22Rv1 (cell line): ENCODE data around the gene CACHD1.

Source experiments
- H3K27ac ChIP-seq: fragments of 450-650 bp; 2 replicates; pipeline ENCODE4 v1.5.1; 2017
- CTCF ChIP-seq: fragments of 450-650 bp; IDR thresholded peaks from 2 replicates; pipeline ENCODE4 v1.5.1; 2017; ENCODE audit warnings: mild to moderate bottlenecking
- ZFX ChIP-seq: fragments of 450-650 bp; IDR thresholded peaks from 2 replicates; pipeline ENCODE4 v1.6.1; 2017; ENCODE audit warnings: antibody characterized with exemption, borderline replicate concordance

The CACHD1 gene

GRCh38 chr1:64527786-64528185, 57.9 kb downstream of the CACHD1 start:
- no peak for TF ChIP-seq ZFX
- no peak for TF ChIP-seq CTCF
- no peak overlapping the region for H3K27ac ChIP-seq

- no peak overlapping the region for H3K27ac ChIP-seq
- TF ChIP-seq CTCF (no peak), ZFX (no peak)
Measured at GRCh38 chr1:64530969-64531692, 61.2 kb downstream of the CACHD1 start.

GRCh38 chr1:64532646-64533045, 62.7 kb downstream of the CACHD1 start:
- no peak overlapping the region for H3K27ac ChIP-seq
- no peak for TF ChIP-seq ZFX
- no peak for TF ChIP-seq CTCF

- peak overlapping the region; percentile 27; the same call in 1 of the 2 replicates for H3K27ac ChIP-seq
- TF ChIP-seq ZFX (no peak), CTCF (no peak)
Measured at GRCh38 chr1:64535938-64536835, 66.3 kb downstream of the CACHD1 start.

GRCh38 chr1:64536836-64537490, 67.0 kb downstream of the CACHD1 start:
- peak overlapping the region; percentile 27; the same call in 1 of the 2 replicates for H3K27ac ChIP-seq
- no peak for TF ChIP-seq CTCF
- TF ChIP-seq ZFX, result no peak

GRCh38 chr1:64537942-64538341, 68.0 kb downstream of the CACHD1 start:
- TF ChIP-seq CTCF (no peak), ZFX (no peak)
- H3K27ac ChIP-seq, result no peak overlapping the region
